Adipose tissue (tissue), 3 donors: ENCODE results near the gene PALM2AKAP2. TPM values are rescaled to one million over a fixed set of nuclear protein-coding genes. Genes with fewer than 3 reads are reported as not detected.

Experiments used
- H3K27ac ChIP-seq: one replicate; pipeline ENCODE4 v1.5.1; 2013; ENCODE audit warnings: low read depth, low read length
- WGBS, 3 donors: extraction: QIAGEN DNeasy Blood & Tissue Kit; methylation state at CpG; one replicate each; pipeline ENCODE4 v1.1.7; 2013; 5-methylcytosine and 5-hydroxymethylcytosine counted together
- polyA plus RNA-seq, 3 donors: library from polyadenylated mRNA; stranded (reverse); fragments of 200-250 nt; gene quantifications; one replicate each; pipeline ENCODE4 v1.2.3, GENCODE V29; 2013
- donor health status: healthy with polysubstance abuse.
- donor health status: Bipolar disorder and iron deficiency.
- donor health status: healthy.

Gene PALM2AKAP2
- polyA plus RNA-seq, 3 donors: 1.2 to 21.7 (median 6.9) TPM

DNA sequence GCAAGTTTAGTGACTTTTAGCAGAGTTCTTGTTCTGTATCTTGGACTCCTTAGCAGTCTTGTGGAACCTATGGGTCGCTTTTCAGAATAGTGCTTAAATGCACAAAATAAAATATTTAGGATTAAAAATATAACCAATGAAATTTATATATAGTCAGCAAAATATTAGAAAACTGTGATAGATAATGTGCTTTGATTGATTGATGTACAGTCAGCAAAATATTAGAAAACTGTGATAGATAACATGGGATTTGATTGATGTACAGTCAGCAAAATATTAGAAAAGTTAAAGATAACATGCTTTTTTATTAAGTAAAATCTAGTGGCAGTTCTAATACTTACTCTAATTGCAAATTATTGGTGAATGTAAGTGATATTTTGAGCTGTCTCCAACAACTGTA, 16.1 kb downstream of the PALM2AKAP2 start:
- no peak overlapping the region for H3K27ac ChIP-seq
- WGBS, 3 donors: 90 to 98% (median 96%) methylated on average over 1 of the region's 1 CpG

DNA sequence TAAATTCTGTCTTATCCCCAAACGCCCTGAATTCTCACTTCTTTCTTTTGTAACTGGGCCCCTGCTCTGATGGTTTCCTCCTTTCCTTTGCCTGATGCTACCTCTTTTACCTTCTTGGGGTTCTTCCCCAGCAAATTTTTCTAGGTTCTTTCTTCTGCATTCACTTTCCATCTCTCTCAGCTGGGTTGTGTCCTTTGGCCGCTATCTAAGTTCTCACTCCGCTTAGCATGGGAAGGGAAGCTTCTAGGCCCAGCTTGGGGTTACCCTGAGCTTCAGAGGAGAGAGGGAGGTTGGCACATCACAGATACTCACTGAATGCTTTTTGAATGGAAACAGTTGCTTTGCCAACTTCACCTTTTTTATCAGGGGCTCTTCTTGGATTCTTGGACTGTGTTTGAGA, 17.0 kb downstream of the PALM2AKAP2 start:
- 87 to 89% (median 87%) methylated on average over 3 of the region's 3 CpGs for WGBS, 3 donors
- H3K27ac ChIP-seq: no peak overlapping the region

DNA sequence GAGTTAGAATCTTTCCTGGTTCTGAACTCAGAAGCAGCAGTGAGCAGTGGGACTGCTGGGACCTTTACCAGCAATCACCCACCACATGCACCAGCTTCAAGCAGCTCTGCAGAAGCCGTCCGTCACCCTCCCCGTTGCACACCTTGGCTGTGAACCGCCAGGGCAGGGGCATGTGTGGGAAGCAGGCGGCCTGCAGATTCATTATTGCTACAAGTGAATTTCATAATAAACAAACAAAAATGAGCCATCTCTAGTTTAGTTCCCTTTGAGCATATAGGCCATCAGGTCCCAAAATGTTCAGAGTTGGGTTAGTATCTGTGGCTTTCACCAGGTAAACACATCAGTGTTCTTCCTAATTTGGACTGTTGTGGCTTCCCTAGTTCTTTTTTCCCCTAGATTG, 17.5 kb downstream of the PALM2AKAP2 start:
- H3K27ac ChIP-seq: no peak overlapping the region
- WGBS, 3 donors: 93 to 94% (median 93%) methylated on average over 5 of the region's 5 CpGs

DNA sequence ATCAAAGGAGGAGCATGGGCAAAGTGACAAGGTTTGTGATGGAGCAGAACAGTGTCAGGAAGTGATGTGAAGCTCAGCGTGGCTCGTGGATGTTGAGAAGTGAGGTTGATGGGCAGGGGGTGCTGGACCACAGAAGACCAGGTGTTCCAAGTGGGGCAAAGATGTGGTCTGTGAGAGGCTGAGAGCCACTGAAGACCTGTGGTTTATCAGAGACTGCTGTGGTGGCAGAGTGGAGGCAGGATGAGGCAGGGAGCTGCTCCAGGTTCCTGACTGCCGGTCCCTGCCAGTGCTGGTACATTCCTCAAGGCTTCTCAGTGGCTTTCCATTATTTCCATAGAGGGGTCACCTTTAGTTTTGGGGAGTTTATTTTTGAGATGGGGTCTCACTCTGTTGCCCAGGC, 19.1 kb downstream of the PALM2AKAP2 start:
- H3K27ac ChIP-seq: no peak overlapping the region
- WGBS, 3 donors: 78 to 88% (median 85%) methylated on average over 3 of the region's 3 CpGs

DNA sequence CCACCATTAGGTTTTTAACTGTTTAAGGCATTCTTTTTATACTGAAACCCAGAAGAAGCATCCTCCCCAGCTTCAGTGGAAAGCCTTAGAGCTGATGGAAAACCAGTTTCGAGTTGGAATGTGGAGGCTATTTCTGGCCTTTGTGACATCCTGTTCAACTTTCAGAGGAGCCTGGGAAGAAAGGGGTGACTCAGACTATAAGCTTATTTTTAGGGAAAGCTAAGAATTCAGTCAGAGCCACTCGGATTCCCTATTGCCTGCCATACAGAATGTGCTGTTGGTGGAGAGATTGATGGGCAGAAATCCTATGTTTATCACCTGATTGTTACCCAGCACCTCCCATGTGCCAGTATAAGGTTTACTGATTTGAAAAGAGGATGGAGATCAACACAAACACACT, 19.8 kb downstream of the PALM2AKAP2 start:
- H3K27ac ChIP-seq: no peak overlapping the region
- WGBS, 3 donors: 28 to 34% (median 32%) methylated on average over 2 of the region's 2 CpGs

DNA sequence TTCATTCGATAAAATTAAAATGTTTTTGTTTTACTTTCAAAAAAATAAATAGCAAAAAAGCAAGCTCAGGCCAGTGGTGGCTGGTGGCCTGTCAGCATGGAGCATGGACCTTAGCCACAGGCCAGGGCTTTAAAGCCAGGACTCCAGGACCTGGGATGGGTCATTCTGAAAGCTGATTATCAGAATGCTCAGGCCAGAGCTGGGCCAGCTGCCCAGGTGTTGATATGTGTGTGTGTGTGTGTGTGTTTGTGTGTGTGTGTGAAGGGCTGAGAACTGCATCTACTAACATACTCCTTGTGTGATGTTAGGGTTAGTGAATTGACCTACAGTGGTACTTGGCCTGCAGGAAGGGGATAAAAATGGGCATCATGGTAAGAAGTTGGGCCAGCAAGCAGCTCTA, 21.5 kb downstream of the PALM2AKAP2 start:
- 33 to 95% (median 80%) methylated on average over 1 of the region's 1 CpG for WGBS, 3 donors
- no peak overlapping the region for H3K27ac ChIP-seq

DNA sequence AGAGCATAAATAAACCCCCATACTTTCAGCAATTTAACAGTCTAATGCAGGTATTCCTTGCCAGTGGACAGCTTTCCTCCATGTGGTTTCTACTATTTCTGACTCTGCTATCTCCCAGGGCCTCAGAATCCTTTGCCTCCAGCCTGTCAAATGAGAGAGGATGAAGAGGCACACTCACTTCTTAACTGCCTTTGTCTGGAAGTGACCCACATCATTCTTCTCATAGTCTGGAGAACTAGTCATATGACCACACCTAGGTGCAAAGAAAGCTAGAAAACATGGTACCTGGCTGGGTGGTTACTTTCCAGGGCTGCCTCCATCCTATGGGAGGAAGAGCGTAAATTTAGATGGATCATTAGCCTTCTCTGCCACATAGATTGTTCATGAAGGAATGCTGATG, 22.5 kb downstream of the PALM2AKAP2 start:
- no peak overlapping the region for H3K27ac ChIP-seq
- 87 to 94% (median 87%) methylated on average over 1 of the region's 1 CpG for WGBS, 3 donors

DNA sequence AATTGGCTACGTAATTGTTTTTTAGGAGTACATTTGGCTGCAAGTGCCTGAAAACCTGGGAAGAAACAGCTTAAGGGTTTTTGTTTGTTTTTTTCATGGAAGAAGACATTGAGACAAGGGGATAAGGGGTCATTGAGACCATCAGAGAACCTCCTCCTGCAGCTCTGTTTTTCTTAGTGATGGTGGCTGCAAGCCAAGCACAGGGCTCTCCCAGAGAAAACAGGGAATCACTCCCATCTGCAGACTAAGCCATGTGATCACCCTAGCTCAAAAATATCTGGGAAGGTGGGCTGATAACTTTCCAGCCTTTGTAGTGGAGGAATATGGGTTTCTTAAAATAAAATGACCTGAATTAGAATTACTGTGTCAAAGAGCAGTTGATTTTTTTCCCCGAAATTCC, 25.1 kb downstream of the PALM2AKAP2 start:
- 61 to 71% (median 67%) methylated on average over 2 of the region's 2 CpGs for WGBS, 3 donors
- no peak overlapping the region for H3K27ac ChIP-seq

DNA sequence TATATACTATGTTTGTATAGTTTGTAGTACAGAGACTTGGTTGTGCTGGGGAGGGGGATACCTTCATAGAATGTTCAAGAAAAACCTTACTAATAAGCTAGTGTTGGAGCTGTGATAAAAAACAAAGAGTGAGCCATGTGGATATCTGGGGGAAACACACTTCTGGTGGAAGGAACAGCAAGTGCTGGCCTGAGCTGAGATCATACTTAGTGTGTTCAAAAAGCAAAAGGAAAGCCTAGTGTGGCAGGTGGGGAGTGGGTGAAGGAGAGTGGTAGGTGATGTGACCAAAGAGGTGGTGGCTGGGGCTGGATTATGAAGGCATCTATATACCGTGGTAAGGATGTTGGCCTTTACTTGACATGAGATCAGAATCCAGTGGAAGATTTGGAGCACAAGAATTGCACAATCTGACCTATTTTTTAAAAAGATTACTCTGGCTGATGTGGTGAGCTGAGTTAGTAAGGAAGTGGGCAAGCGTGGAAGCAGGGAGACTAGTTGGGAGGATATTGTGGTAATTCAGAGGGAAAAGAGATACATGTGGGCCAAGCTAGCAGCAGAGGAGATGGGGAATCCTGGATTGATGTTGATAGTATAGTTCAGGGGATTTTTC, 26.6 kb downstream of the PALM2AKAP2 start:
- no peak overlapping the region for H3K27ac ChIP-seq
- WGBS, 3 donors: 35 to 76% (median 51%) methylated on average over 2 of the region's 2 CpGs

DNA sequence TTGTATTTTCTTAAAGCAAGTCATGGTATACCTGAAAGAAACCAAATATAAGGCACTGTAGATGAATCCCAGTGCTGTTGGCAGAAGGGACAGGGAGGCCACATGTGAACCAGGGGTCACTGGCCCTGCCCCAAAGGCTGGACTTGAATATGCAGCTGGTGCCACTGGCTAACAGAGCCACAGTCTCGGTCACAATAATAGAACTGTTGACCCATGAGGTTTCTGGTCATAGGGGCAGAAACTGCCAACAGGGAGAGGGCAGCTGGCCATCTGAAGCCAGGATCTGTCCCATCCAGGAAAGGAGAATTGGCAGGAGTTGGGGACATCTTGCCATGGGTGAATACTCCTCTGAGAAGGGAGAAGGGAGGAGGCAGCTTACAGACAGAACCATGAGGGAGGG, 31.9 kb downstream of the PALM2AKAP2 start:
- WGBS, 3 donors: 63 to 79% (median 64%) methylated on average over 1 of the region's 1 CpG
- no peak overlapping the region for H3K27ac ChIP-seq

DNA sequence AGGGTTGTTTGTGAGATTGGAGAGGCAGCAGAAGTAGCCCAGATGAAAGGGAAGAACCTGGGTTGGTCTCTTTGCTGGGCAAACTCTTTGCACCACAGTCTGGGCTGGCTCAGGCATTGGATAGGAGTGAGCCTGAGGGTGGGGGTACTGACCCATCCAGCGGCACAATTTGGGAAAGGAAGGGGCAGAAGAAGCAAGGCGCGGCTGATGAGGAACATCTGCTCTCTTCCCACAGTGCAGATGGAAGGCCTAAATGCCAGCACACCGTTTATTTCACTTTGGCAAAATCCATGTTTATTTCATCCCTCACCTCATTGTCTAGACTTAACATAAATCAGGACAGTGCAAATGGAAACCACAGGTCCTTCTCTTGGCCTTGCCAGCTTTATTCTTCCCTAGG, 32.3 kb downstream of the PALM2AKAP2 start:
- 73 to 89% (median 84%) methylated on average over 4 of the region's 4 CpGs for WGBS, 3 donors
- H3K27ac ChIP-seq: no peak overlapping the region

DNA sequence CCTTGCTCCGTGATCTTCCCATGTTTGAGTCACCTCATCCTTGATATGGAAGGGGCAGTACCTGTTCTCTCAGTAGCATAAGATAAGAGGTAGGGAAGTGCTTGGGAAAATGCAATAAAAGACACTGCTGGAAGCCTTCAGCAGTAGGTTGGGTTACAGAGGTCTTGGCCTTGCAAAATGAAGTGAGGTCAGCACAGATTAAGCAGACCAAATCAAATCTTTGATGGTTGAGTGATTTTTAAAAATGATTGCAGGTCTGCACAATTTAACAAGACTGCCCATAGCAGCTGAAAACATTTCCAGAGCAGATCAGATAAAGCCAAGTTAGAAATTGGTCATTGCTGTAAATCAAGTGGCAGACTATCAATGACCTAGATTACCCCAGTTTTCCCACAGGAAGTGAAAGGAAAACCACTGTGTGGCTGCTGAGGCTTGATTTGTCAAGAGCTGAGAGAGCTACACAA, 32.9 kb downstream of the PALM2AKAP2 start:
- H3K27ac ChIP-seq: no peak overlapping the region

DNA sequence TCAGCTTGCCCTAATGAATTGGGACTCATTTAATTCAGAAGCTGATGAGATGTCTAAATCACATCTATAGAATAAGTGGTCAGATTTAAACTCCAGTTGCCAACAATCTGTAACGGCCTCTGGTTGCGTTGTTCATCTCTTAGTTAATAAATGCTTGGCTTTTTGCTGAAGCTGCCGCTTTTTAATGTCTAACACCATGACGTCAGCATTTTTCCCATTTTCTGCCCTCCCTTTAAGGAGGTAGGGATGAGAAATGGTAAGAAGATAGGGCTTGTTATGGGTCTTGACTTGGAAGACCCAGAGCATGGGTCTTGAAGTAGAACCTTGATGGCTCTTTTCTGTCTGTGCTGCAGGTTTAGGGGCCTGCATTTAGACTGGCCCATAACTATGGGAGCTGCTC, 33.3 kb downstream of the PALM2AKAP2 start:
- 31 to 75% (median 70%) methylated on average over 4 of the region's 4 CpGs for WGBS, 3 donors
- no peak overlapping the region for H3K27ac ChIP-seq

More for the DNA sequence above, 32.9 kb downstream of the PALM2AKAP2 start:
- 83 to 95% (median 94%) methylated on average over 1 of the region's 1 CpG for WGBS, 3 donors

DNA sequence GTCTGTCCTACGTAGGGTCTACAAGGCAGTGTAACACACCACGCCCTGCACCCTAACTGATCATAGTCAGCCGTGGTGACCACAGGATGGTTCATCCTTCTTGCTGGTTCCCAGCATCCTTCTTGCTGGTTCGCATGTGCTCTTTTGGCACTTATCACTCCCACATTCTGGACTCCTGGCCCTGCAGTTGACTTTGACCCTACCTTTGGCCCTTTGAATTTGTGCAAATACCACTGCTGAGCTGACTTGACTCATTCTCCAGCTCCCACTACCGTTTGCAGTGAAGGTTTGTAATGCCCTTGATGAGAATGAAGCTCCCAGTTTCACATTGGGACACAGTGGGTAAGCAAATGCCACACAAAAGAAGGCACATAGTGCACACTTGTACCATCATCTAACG, 33.8 kb downstream of the PALM2AKAP2 start:
- H3K27ac ChIP-seq: no peak overlapping the region
- WGBS, 3 donors: 77 to 89% (median 87%) methylated on average over 6 of the region's 6 CpGs

DNA sequence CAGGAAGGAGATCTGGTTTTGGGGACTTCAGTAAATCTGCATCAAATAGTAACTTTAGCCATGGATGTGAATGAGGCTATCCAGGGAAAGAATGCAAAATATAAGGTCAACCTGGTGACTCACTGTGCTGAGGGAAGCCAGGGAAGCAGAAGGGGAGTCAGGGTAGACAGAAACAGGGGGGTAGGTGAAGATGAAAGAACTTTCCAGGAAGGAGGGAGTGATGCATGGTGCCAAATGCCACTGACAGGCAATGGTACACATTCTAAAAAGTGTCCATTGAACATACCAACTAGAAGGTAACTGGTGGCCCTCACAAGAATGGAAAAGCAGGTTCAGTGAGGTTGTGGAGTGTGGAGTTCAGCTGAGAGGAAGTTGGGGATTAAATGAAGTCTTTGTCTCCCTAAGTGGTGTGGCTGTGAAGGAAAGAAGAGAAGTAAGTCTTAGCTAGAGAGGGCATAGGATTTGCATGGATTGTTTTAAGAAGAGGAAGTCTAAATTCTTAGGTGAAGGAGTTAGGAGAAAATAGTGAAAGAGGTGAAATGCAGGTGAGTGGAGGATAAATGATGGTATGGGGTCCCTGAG, 35.5 kb downstream of the PALM2AKAP2 start:
- no peak overlapping the region for H3K27ac ChIP-seq

DNA sequence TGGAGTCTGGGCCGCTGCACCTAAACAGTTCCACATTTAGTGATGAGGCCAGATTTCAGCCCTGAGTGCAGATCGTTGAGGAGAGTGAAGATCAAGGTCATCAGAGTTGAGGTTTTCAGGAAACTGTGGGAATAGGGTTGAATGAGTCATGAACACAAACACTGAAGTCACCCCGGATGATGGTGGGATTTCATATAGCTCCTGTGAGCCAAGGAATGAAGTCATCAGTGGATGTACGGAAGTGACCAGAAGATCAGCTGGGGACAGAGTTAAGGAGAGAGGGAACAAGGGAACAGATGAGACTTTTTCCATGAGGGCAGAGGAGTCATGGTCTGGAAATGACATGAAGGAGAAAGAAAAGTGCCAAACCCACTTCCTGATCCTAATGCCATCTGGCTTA, 36.5 kb downstream of the PALM2AKAP2 start:
- 40 to 54% (median 52%) methylated on average over 4 of the region's 4 CpGs for WGBS, 3 donors
- H3K27ac ChIP-seq: no peak overlapping the region

DNA sequence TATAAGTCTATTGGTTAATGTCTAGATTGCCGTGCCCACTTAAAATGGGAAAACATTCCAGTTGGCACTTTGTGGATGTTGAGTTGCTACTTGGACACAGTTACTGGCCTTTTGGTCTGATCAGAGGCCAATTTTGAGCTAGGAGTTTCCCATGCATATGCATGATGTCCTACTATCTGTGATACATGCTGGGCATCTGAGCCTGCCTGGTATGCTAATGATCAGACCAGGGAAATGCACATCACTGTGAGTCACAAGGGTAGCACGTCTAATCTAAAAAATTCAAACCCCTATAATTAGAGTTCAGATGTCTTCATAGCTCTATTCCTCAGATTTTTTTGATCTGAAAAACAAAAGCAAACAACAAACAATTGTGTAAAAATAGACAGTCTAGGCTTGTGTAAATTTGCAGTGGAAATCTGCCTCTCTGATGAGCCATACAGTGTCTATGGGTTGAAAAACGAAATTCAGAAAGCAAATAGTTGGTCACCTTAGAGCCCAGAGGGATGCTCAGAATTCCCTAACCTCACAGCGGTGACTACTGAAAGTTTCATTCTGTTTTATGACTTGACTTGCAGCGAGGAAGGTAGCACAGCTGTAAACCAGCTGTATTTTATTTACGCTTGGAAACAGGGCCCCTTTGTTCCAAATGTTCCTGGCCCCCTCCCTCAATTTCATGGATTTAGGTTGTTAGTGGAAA, 37.3 kb downstream of the PALM2AKAP2 start:
- WGBS, 3 donors: 48 to 68% (median 52%) methylated on average over 6 of the region's 6 CpGs
- no peak overlapping the region for H3K27ac ChIP-seq

DNA sequence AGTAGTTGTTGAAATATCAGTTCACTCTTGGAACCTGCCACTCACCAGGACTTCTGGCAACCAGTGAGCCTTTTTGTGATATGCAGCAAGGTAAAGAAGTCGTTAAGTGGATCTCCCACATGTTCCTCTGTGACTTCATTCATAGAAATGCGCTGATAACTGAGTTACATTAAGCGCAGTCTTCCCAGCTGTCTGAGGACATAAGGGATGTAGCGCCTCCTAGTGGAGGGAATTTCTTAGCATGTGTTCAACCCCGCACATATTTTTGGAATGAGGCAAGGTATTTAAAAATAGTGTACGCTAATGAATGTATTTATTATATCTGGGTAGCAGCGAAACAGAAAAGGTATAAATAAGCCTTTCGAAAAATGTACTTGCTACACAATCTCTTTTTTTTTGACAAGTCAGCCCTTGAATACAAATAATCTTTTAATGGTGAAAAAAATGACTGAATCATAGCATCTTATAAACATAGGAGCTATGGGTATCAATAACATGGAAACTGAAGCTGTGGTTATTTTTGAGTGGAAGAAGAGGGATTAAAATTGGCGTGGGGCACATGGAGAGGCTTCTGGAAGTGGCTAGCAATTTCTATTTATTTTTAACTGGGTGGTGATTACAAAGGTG, 38.0 kb downstream of the PALM2AKAP2 start:
- H3K27ac ChIP-seq: no peak overlapping the region

DNA sequence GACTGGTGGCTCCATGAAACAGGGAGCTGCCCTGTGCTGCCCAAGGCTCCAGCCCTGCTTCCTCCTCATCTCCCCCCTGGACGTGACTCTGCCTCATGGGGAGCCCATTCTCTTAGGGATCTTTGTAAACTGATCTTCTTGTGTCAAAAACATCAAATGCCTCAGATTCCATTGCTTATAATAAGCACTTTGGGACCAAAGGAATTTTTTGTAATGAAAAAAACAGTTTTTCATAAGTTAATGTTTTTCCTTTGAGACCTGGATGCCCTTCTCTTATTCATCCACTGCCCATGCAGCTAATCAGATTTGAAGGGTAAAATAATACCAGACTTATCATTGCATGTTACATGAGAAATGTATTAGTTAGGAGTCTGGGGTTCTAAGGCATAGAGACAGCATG, 41.7 kb downstream of the PALM2AKAP2 start:
- 54 to 64% (median 62%) methylated on average over 1 of the region's 1 CpG for WGBS, 3 donors

More for the DNA sequence above, 38.0 kb downstream of the PALM2AKAP2 start:
- WGBS, 3 donors: 4 to 6% (median 5%) methylated on average over 9 of the region's 9 CpGs

More for the DNA sequence above, 41.7 kb downstream of the PALM2AKAP2 start:
- no peak overlapping the region for H3K27ac ChIP-seq
